ENCODE measurements around the gene FAM110D. TPM values are rescaled to one million over a fixed set of nuclear protein-coding genes. Genes with fewer than 3 reads are reported as not detected.
A peak's percentile ranks its signal among the peaks of the same experiment; 100 is the strongest.

The FAM110D gene
- total RNA-seq, 2 experiments from 2014 or later = not detected

DNA sequence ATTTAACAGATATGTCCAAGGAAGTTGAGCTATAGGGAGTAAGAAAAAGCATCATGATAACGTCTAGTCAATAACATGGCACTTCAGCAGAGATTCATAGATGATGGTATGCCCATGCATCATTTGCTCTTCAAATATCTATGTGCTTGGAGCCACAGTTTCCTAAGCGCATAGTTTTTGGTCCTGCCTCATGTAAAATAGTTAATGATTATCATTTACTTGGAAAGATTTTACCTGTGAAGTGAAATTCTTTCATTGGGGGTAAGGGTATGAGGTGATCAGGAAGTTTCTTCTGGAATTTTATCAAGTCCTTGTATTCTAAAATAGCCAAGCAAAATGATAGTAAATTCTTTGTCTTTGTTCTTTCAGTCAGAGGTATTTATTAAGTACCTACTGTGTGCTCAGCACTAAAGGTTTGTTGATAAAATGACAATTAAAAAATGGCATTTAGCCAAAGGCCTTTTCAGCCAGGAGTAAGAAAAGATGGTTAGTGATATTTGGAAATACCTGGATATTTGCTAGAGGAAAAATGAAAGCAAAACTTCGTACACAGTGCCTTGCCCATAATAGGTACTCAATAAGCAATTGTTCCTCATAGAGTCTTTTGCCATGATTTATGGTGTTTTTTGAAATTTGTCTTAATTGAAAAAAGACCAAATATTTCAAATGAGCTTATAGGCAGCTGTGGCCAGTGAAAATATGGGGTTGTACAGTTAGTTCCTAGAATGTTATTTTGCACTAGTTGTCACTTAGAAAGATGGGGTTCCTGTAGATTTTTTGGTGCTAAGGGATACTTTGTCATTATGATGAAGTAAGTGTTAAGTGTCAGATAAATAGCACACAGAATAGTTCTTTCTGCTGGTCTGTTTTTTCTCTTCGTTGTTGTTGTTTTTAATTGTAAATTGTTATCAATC lies 34.2 kb upstream of the FAM110D start:
- Mint-ChIP-seq H3K27me3 (no peaks in the 10 kb centered on the region), H3K36me3 (peaks cover 24% of the 10 kb centered on the region), H3K4me3 (peak overlapping the region; percentile 25), H3K4me1 (peaks cover 47% of the 10 kb centered on the region), H3K27ac (peak overlapping the region; percentile 7), H3K9me3 (no peaks in the 10 kb centered on the region)
- DNase-seq = no peak
- POLR2A ChIA-PET = interaction anchor here (0.7 to 4.8 kb wide), 2 partner anchors 12 to 14 kb away, joined by 3 to 40 read pairs; partner anchors contain the start of gene PDIK1L
- no peak for ATAC-seq (ENCODE audit: low read depth)

DNA sequence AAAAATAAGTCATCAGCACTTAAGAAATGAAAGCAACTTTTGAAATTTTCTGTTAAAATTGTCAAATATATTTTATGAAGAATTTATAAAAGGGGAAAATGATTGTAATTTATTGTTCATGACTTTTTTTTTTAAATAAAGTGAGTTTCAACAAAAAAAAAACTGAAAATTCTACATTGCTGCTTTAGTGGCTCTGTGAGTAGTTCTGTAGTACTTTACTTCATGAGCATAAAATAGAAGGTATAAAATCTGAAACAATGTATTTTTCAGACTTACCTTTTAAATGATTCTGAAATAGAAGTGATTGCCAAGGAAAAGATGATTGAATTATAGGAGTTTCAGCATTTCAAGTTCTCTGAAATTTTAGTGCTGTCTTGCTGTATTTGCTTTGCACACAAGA lies 33.5 kb upstream of the FAM110D start:
- Mint-ChIP-seq H3K27me3 (no peaks in the 10 kb centered on the region), H3K4me1 (peaks cover 40% of the 10 kb centered on the region), H3K36me3 (peaks cover 24% of the 10 kb centered on the region), H3K9me3 (no peaks in the 10 kb centered on the region), H3K4me3 (peak overlapping the region; percentile 83), H3K27ac (peak overlapping the region; percentile 96)
- ATAC-seq (ENCODE audit: low read depth) (no peak), DNase-seq (no peak)
- POLR2A ChIA-PET = interaction anchor here (0.9 to 4.8 kb wide), 8 partner anchors 10 to 183 kb away, joined by 3 to 40 read pairs (median 10); partner anchors contain the start of genes CEP85 and PDIK1L

GRCh38 chr1:26125946-26126320 lies 32.9 kb upstream of the FAM110D start:
- ATAC-seq (ENCODE audit: low read depth) (no peak), DNase-seq (no peak)
- H3K4me3 Mint-ChIP-seq = peak overlapping the region; percentile 83
- peaks cover 38% of the 10 kb centered on the region for H3K4me1 Mint-ChIP-seq
- H3K36me3 Mint-ChIP-seq = peaks cover 24% of the 10 kb centered on the region
- POLR2A ChIA-PET = interaction anchor here (0.9 to 4.2 kb wide), 9 partner anchors 11 to 183 kb away, joined by 3 to 73 read pairs (median 8); partner anchors contain the start of genes CEP85 and PDIK1L
- no peaks in the 10 kb centered on the region for H3K27me3 Mint-ChIP-seq
- H3K27ac Mint-ChIP-seq = peak overlapping the region; percentile 96
- no peaks in the 10 kb centered on the region for H3K9me3 Mint-ChIP-seq

- ATAC-seq (ENCODE audit: low read depth) = peak; percentile 97
- peak; percentile 42 for DNase-seq
These were observed 32.4 kb upstream of the FAM110D start for GRCh38 chr1:26126321-26127084.

GRCh38 chr1:26127235-26128163 lies 31.4 kb upstream of the FAM110D start:
- Mint-ChIP-seq H3K4me3 (peak overlapping the region; percentile 83), H3K4me1 (peaks cover 40% of the 10 kb centered on the region), H3K36me3 (peaks cover 18% of the 10 kb centered on the region), H3K27ac (peak overlapping the region; percentile 96), H3K27me3 (peaks cover 3% of the 10 kb centered on the region), H3K9me3 (no peaks in the 10 kb centered on the region)
- no peak for ATAC-seq (ENCODE audit: low read depth)
- POLR2A ChIA-PET = interaction anchor here (0.7 to 4.2 kb wide), 9 partner anchors 11 to 130 kb away, joined by 3 to 73 read pairs (median 10); partner anchors contain the start of genes CEP85, PAFAH2 and PDIK1L
- no peak for DNase-seq

More at GRCh38 chr1:26126321-26127084, 32.4 kb upstream of the FAM110D start:
- no peaks in the 10 kb centered on the region for H3K27me3 Mint-ChIP-seq
- POLR2A ChIA-PET = interaction anchor here (0.7 to 4.2 kb wide), 12 partner anchors 11 to 182 kb away, joined by 3 to 73 read pairs (median 6); partner anchors contain the start of genes CEP85, PAFAH2 and PDIK1L
- H3K4me1 Mint-ChIP-seq = peaks cover 38% of the 10 kb centered on the region
- peak overlapping the region; percentile 96 for H3K27ac Mint-ChIP-seq
- H3K36me3 Mint-ChIP-seq = peaks cover 24% of the 10 kb centered on the region
- H3K9me3 Mint-ChIP-seq = no peaks in the 10 kb centered on the region
- H3K4me3 Mint-ChIP-seq = peak overlapping the region; percentile 83

DNA sequence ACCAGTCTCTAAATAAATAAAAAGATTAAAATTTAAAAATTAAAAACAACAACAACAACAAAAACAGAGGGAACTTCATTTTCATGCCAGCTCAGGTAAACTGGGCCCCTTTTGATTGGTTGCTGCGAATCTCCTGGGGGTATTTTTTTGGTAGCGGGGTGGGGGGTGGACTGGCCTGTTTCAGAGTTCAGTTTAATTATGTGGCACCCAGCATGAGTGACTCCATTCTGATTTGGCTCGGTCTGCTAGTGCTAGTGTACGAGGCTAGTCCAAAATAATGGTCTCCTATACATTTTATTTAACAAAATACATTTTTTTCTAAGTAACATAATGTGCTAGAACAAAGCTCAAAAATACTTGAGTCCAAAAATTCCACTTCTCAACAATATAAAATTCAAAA lies 29.1 kb upstream of the FAM110D start:
- Mint-ChIP-seq H3K4me1 (peaks cover 30% of the 10 kb centered on the region), H3K36me3 (peaks cover 17% of the 10 kb centered on the region), H3K27me3 (peaks cover 3% of the 10 kb centered on the region), H3K27ac (no peak overlapping the region), H3K9me3 (peaks cover 1% of the 10 kb centered on the region), H3K4me3 (no peak overlapping the region)
- no peak for ATAC-seq (ENCODE audit: low read depth)
- POLR2A ChIA-PET = interaction anchor here (0.7 to 4.2 kb wide), 4 partner anchors 9 to 30 kb away, joined by 4 to 73 read pairs (median 6); partner anchors contain the start of gene PDIK1L
- DNase-seq = no peak

GRCh38 chr1:26130695-26131094 lies 28.2 kb upstream of the FAM110D start:
- POLR2A ChIA-PET = interaction anchor here (1.6 kb wide), 1 partner anchor 19 kb away, joined by 6 read pairs; the partner anchor contains the start of gene PDIK1L
- Mint-ChIP-seq H3K36me3 (peaks cover 13% of the 10 kb centered on the region), H3K9me3 (peaks cover 1% of the 10 kb centered on the region), H3K27me3 (peaks cover 3% of the 10 kb centered on the region), H3K4me3 (no peak overlapping the region), H3K4me1 (peaks cover 24% of the 10 kb centered on the region), H3K27ac (no peak overlapping the region)
- no peak for ATAC-seq (ENCODE audit: low read depth)
- DNase-seq = no peak

DNA sequence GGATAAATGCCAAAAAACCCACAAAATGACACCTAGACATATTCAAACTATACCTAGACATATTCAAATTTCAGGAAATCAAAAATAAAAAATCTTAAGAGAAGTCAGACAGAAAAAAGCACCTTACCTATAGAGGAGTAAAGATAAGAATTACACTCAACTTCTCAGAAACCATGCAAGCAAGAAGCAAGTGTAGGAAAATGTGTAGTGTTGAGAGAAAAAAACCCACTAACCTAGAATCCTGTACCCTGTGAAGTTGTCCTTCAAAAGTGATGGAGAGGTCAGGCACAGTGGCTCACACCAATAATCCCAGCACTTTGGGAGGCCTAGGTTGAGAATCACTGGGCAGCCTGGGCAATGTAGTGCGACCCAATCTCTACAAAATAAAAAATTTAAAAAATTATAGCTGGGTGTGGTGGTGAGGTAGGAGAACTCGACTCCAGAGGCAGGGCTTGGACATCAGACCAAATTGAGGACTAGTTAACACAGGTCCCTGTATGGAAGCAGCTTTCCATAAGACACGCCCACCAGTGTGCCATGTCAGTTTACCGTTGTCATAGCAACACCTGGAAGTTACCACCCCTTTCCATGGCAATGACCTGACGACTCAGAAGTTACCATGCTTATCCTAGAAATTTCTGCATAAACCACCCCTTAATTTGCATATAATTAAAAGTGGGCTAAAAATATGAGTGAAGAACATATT lies 26.6 kb upstream of the FAM110D start:
- ATAC-seq (ENCODE audit: low read depth) (no peak), DNase-seq (no peak)
- peaks cover 3% of the 10 kb centered on the region for H3K27me3 Mint-ChIP-seq
- H3K9me3 Mint-ChIP-seq = peaks cover 1% of the 10 kb centered on the region
- no peak overlapping the region for H3K27ac Mint-ChIP-seq
- POLR2A ChIA-PET = interaction anchor here (1.5 kb wide), 1 partner anchor 20 kb away, joined by 4 read pairs; the partner anchor contains the start of gene PDIK1L
- peaks cover 15% of the 10 kb centered on the region for H3K4me1 Mint-ChIP-seq
- H3K4me3 Mint-ChIP-seq = no peak overlapping the region
- H3K36me3 Mint-ChIP-seq = peaks cover 11% of the 10 kb centered on the region

DNA sequence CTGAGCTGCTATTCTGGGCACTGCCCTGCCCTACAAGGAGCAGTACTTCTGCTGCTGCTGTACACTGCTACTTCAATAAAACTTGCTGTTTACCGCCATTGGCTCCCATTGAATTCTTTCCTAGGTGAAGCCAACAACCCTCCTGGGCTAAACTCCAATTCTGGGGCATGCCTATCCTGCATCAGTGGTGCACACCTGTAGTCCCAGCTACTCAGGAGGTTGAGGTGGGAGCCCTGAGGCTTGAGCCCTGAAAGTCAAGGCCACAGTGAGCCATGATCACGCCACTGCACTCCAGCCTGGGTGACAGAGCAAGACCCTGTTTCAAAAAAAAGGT lies 26.1 kb upstream of the FAM110D start:
- Mint-ChIP-seq H3K4me3 (no peak overlapping the region), H3K27ac (no peak overlapping the region), H3K4me1 (peaks cover 12% of the 10 kb centered on the region)

GRCh38 chr1:26134466-26134865 lies 24.4 kb upstream of the FAM110D start:
- H3K9me3 Mint-ChIP-seq = peaks cover 1% of the 10 kb centered on the region
- POLR2A ChIA-PET = no interaction called here
- DNase-seq (no peak), ATAC-seq (ENCODE audit: low read depth) (no peak)
- H3K36me3 Mint-ChIP-seq = peaks cover 3% of the 10 kb centered on the region
- no peak overlapping the region for H3K4me3 Mint-ChIP-seq
- H3K27me3 Mint-ChIP-seq = peaks cover 3% of the 10 kb centered on the region
- no peak overlapping the region for H3K27ac Mint-ChIP-seq
- peaks cover 15% of the 10 kb centered on the region for H3K4me1 Mint-ChIP-seq

More for the DNA sequence above, 26.1 kb upstream of the FAM110D start:
- peaks cover 8% of the 10 kb centered on the region for H3K36me3 Mint-ChIP-seq
- H3K27me3 Mint-ChIP-seq = peaks cover 3% of the 10 kb centered on the region
- peaks cover 1% of the 10 kb centered on the region for H3K9me3 Mint-ChIP-seq
- ATAC-seq (ENCODE audit: low read depth) (no peak), DNase-seq (no peak)
- POLR2A ChIA-PET = interaction anchor here (1.5 kb wide), 1 partner anchor 21 kb away, joined by 4 read pairs; the partner anchor contains the start of gene PDIK1L

DNA sequence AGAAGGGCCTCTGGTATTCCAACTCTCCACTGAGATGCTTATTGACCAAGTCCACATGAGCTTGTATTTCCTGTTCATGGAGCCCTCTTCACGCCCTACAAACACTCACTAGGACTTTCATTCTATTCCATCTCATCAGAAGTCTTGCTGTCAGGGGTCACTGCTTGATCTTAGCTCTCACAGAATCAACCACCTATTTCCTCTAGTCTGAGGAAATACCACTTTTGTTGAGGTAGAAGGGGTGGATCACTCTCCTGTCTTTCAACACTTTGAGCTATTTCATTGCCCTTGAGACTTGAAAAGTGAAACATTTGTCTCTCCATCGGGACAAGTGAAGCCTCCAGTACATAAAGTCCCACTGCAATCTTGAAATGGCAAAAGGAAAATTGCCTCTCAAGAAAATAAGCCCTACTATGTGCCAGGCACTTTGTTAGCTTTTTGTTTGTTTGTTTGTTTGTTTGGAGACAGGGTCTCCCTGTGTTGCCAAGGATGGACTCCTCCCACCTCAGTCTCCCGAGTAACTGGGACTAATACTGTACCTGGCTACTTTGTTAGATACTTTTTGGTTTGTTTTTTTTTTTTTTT lies 19.8 kb upstream of the FAM110D start:
- peak overlapping the region; percentile 72 for H3K4me3 Mint-ChIP-seq
- H3K27me3 Mint-ChIP-seq = peaks cover 7% of the 10 kb centered on the region
- no peak for DNase-seq
- H3K9me3 Mint-ChIP-seq = no peaks in the 10 kb centered on the region
- no peaks in the 10 kb centered on the region for H3K36me3 Mint-ChIP-seq
- POLR2A ChIA-PET = interaction anchor here (0.5 to 4.3 kb wide), 13 partner anchors 11 to 364 kb away, joined by 3 to 73 read pairs (median 3); partner anchors contain the start of genes CEP85, HMGN2, PDIK1L and ZNF593
- peak; percentile 95 for ATAC-seq (ENCODE audit: low read depth)
- H3K4me1 Mint-ChIP-seq = peaks cover 14% of the 10 kb centered on the region
- peak overlapping the region; percentile 82 for H3K27ac Mint-ChIP-seq

Measured in activated naive CD8-positive, alpha-beta T cell treated with anti-CD3 and anti-CD28 coated beads, Interleukin-2, amount 10 ng/mL, durations not matched to agents 7 days and 5 days (primary cell).